GM12865 (cell line): ENCODE data around the gene SDK2.

ENCODE experiments used
- DNase-seq: peaks from one replicate; pipeline ENCODE4 v3.0.0; 2010; ENCODE audit warnings: low read depth
- H3K4me3 ChIP-seq: 2 replicates; pipeline ENCODE4 v1.5.1; 2011; ENCODE audit warnings: mild to moderate bottlenecking, low read depth, low read length, control low read depth
- CTCF ChIP-seq: IDR thresholded peaks from 2 replicates; pipeline ENCODE4 v1.5.1; 2011; ENCODE audit warnings: low read length, control low read depth, low read depth, inconsistent platforms; ENCODE audit not compliant: insufficient read depth; ENCODE audit errors: missing control alignments

SDK2 gene

GRCh38 chr17:73396431-73397277, 247.6 kb downstream of the SDK2 start:
- TF ChIP-seq CTCF, result no peak
- no peak overlapping the region for H3K4me3 ChIP-seq
- DNase-seq, result no peak

DNA sequence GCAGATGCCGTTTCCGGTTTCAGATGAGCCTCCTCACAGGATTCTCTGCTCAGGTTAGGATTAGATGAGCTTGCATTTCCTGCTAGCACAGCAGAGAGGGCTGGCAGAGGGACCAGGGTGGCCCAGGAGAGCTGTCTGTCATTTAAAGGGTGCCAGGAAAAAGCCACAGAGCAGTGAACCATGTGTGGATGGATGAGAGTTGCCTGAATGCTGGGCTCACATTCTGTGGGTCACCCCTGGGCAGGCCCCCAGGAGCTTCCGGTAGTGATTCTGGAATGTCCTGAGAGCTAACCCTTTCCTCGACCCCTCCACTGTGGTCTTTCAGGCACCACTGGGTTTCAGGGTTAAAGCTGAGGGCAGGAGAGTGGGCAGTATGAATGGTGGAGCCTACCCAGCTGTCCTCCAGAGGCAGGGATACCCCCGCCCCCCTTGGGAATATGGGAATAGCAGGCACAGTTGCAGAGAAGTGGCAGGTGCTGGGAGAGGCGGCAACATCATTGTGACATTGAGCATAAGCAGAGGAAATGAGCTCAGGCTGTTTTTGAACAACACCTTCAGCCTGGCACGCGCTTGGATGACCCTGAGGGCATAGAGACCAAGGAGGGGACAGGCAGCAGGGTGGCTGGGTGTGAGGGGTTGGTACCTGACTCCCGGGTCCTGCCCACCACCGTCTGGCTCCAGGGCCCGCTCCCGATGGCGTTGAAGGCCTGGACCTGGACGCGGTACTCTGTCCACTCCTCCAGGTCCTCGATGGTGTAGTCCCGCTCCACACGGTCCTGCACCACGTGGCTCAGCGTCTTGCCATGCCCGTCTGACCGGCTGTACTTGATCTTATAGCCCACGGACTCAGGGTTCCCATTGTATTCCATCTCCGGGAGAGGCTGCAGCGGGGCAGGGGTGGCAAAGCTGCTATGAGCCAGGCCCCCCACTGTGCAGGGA, 249.5 kb downstream of the SDK2 start:
- no peak for TF ChIP-seq CTCF
- no peak overlapping the region for H3K4me3 ChIP-seq
- DNase-seq, result no peak

- DNase-seq, result no peak
- no peak overlapping the region for H3K4me3 ChIP-seq
- no peak for TF ChIP-seq CTCF
These were observed 250.3 kb downstream of the SDK2 start for GRCh38 chr17:73393962-73394361.

DNA sequence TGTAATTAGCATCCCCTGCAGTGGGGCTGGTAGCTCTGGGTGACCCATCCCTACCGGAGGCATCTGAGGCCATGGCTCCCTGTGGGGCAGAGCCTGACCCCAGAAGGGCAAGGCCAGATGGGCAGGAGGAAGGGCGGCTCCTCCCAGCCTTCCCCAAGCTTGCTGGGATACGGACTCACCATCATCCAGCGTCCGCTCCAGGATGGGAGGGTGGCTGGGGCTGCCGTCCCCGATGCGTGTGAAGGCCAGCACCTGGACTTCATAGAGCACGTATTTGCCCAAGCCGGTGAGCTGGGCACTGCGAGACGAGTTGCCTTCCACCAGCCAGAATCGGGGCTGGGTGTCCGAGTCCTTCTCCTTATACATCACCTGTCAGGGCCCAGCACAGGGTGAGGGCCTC, 250.9 kb downstream of the SDK2 start:
- no peak for TF ChIP-seq CTCF
- no peak for DNase-seq
- H3K4me3 ChIP-seq, result no peak overlapping the region

DNA sequence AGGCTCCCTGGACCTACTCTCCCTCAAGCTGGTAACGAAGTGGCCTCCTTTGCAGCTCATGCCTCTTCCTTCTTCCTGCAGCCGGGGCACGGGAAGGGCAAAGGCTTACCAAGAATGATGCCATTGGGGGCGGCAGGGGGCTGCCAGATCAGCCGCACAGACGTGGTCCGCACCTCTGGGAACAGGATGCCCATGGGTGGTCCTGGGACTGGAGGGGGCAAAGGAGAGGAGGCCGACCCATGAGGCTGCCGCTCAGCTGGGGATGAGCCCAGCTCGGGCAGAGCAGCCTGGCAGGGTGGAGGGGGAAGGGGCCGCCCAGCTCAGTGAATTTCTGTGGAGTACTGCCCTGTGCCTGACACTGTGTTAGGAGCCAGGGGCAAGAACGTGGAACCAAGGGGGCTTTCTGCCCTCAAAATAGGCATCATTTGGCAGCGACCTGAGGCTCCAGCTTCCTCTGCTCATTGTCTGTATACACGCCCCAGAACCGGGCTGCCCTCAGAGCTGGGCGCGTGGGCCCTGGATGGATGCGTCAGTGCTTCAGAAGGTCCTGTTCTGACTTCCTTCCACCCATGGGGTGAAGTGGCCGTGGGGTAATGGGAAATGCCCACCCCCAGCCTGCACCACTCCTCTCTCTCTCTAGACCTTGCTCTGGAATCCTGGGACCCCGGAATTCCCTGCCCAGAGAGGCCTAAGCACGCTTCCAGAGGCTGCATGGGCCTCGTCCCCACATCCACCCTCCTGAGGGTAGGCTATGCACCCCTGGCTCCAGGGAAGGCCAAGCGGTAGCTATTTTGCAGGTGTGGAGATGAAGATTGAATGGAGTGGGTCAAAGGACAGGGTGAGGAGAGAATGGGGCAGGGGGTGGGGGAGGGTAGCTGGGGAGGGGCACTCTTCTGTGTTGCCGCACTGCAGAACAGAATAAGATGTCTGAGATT, 252.6 kb downstream of the SDK2 start:
- no peak for TF ChIP-seq CTCF
- DNase-seq, result no peak
- H3K4me3 ChIP-seq, result no peak overlapping the region

DNA sequence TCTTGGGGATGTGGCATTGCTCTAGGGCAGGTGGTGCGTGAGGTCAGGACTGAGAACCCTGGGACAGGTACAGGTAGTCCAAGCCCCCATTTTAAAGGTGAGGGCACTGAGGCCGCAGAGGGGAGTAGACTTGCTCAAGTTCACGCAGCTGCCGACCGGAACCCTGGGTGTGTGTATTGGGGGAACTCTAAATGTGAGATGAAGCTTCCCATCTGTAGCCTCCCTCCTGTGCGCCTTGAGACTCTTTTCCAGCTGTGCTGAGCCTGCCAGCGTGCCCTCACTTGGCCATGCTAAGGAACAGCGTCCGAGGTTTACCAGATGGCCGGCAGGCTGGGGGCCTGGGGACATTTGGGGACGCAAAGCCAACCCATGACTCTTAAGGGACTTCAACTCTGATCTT, 253.4 kb downstream of the SDK2 start:
- no peak for TF ChIP-seq CTCF
- H3K4me3 ChIP-seq, result no peak overlapping the region
- no peak for DNase-seq
